BJ (cell line): ENCODE measurements around the gene PPP2R5C. TPM values are rescaled to one million over a fixed set of nuclear protein-coding genes. Genes with fewer than 3 reads are reported as not detected.

Source experiments
- CTCF ChIA-PET: fragments of 350-600 bp; formaldehyde crosslinking; extraction: SDS; loops from one replicate; lab custom pipeline; 2021; ENCODE audit warnings: antibody characterized with exemption, inconsistent platforms; lab: Yijun Ruan, JAX
- POLR2A ChIA-PET: fragments of 300-600 bp; sonication (Branson Sonifier 250); formaldehyde crosslinking; extraction: SDS; loops from one replicate; lab custom pipeline; 2021; ENCODE audit warnings: antibody characterized with exemption; lab: Charles Lee
- DNase-seq: peaks from one replicate; pipeline ENCODE4 v3.0.0-alpha.2; 2011; ENCODE audit warnings: low read depth
- H3K27me3 ChIP-seq: 2 replicates; pipeline ENCODE4 v1.6.0; 2011; ENCODE audit warnings: low read length; ENCODE audit not compliant: control insufficient read depth, insufficient read depth
- H3K36me3 ChIP-seq: 2 replicates; pipeline ENCODE4 v1.5.1; 2011; ENCODE audit warnings: low read length; ENCODE audit not compliant: control insufficient read depth, insufficient read depth
- H3K4me3 ChIP-seq: 2 replicates; pipeline ENCODE4 v1.5.1; 2011; ENCODE audit warnings: low read depth, mild to moderate bottlenecking, control low read depth, low read length
- polyA plus RNA-seq: library from polyadenylated mRNA; depleted of rRNA; stranded (reverse); fragments of >200 nt; gene quantifications from 2 replicates; pipeline ENCODE4 v1.2.3, GENCODE V29; 2011
- TF ChIP-seq, protein P1 (sequence below): IDR thresholded peaks from 2 replicates; pipeline ENCODE4 v1.5.1; 2011; ENCODE audit warnings: low read depth, mild to moderate bottlenecking, control low read depth, inconsistent platforms, low read length, moderate library complexity; ENCODE audit not compliant: insufficient read depth

Gene PPP2R5C
- polyA plus RNA-seq, 1 experiment = 55.8 TPM

DNA sequence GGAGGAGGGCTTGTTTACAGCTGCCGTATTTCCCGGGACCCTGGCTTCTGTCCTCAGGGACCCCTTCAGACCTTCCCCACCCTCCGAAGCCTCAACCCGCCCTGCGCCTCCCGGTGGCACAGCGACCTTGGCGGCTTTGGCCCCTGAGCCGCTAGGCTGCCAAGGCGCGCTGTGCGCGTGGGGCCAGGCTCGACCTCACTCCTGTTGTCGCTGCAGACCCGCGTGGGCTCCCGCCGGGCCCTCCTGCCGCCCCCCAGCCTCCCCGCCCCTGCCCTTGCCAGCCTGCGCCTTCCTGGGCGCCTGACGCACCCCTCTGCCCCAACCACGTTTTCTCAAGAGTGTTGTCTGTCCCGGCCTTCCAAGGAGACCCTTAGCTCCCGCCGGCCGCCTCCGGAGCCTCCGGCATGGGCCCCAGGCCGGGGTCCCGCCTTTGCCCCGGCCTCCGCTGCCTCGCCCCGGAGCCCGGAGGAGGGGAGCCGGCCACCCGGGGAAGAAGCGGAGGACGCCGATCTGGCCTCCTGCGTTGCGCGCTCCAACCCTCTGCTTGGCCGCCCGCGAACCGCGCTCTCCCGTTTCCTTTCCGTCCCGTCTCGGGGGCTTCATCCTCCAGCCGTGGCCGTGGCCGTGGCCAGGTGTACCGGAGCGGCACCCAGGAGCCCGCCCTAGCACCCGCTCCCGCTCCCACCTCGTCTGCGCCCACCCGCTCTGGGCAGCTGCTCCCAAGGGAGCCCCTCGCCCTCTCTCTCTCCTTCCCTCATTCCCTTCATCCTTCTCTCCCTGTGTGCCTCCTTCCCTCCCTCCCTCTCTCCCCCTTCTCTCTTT, 19.9 kb downstream of the PPP2R5C start:
- CTCF ChIA-PET = interaction anchor here (1.5 kb wide), 1 partner anchor 11 kb away, joined by 9 read pairs; no protein-coding TSS in a partner anchor
- no peaks in the 10 kb centered on the region for H3K36me3 ChIP-seq
- H3K27me3 ChIP-seq = peaks cover 19% of the 10 kb centered on the region
- TF ChIP-seq, protein P1, sequence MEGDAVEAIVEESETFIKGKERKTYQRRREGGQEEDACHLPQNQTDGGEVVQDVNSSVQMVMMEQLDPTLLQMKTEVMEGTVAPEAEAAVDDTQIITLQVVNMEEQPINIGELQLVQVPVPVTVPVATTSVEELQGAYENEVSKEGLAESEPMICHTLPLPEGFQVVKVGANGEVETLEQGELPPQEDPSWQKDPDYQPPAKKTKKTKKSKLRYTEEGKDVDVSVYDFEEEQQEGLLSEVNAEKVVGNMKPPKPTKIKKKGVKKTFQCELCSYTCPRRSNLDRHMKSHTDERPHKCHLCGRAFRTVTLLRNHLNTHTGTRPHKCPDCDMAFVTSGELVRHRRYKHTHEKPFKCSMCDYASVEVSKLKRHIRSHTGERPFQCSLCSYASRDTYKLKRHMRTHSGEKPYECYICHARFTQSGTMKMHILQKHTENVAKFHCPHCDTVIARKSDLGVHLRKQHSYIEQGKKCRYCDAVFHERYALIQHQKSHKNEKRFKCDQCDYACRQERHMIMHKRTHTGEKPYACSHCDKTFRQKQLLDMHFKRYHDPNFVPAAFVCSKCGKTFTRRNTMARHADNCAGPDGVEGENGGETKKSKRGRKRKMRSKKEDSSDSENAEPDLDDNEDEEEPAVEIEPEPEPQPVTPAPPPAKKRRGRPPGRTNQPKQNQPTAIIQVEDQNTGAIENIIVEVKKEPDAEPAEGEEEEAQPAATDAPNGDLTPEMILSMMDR = no peak
- POLR2A ChIA-PET = no interaction called here
- peak overlapping the region; percentile 24 for H3K4me3 ChIP-seq
- DNase-seq = no peak

GRCh38 chr14:101783260-101784016, 21.9 kb downstream of the PPP2R5C start:
- ChIA-PET CTCF (interaction anchor here (1.0 to 1.6 kb wide), 2 partner anchors 13 to 21 kb away, joined by 3 to 6 read pairs; no protein-coding TSS in a partner anchor), POLR2A (no interaction called here)
- TF ChIP-seq, protein P1 = no peak
- no peaks in the 10 kb centered on the region for H3K36me3 ChIP-seq
- no peak overlapping the region for H3K4me3 ChIP-seq
- H3K27me3 ChIP-seq = peaks cover 19% of the 10 kb centered on the region
- no peak for DNase-seq

GRCh38 chr14:101784631-101785030, 23.1 kb downstream of the PPP2R5C start:
- POLR2A ChIA-PET = no interaction called here
- CTCF ChIA-PET = interaction anchor here (1.6 kb wide), 1 partner anchor 14 kb away, joined by 6 read pairs; no protein-coding TSS in a partner anchor

GRCh38 chr14:101788016-101788635, 26.6 kb downstream of the PPP2R5C start:
- no peak for DNase-seq
- H3K4me3 ChIP-seq = no peak overlapping the region
- TF ChIP-seq, protein P1 = no peak
- CTCF ChIA-PET = interaction anchor here (0.6 to 1.3 kb wide), 3 partner anchors 17 to 730 kb away, joined by 3 to 4 read pairs (median 3); no protein-coding TSS in a partner anchor
- POLR2A ChIA-PET = no interaction called here
- H3K36me3 ChIP-seq = no peaks in the 10 kb centered on the region
- H3K27me3 ChIP-seq = 0 out of 2 replicates have a peak, but pooled peaks cover 2% of the 10 kb centered on the region

More at GRCh38 chr14:101784631-101785030, 23.1 kb downstream of the PPP2R5C start:
- H3K4me3 ChIP-seq = no peak overlapping the region
- H3K27me3 ChIP-seq = peaks cover 14% of the 10 kb centered on the region
- no peaks in the 10 kb centered on the region for H3K36me3 ChIP-seq
- DNase-seq = no peak
- TF ChIP-seq, protein P1 = no peak
